Measurements from ENCODE around the gene GPC1.

DNA sequence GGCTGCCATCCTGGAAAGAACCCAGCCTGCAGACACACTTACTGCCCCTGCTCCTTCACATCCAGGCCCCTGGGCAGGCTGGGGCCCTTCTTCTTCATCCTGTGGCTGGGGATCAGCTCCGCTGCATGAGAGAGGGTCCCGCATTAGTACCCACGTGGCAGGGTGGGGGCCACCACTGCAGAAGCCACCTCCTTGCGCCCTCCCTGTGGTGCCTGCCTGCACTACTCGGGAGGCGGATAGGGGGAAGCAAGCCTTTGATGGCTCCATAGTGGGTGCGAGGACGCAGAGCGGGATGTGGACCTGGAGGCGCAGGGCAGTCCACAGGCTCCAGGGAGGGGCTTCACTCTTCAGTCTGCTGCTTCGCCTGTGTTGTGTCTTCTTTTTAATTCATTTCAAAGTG lies 46.7 kb downstream of the GPC1 start:
- TF ChIP-seq, protein P1, sequence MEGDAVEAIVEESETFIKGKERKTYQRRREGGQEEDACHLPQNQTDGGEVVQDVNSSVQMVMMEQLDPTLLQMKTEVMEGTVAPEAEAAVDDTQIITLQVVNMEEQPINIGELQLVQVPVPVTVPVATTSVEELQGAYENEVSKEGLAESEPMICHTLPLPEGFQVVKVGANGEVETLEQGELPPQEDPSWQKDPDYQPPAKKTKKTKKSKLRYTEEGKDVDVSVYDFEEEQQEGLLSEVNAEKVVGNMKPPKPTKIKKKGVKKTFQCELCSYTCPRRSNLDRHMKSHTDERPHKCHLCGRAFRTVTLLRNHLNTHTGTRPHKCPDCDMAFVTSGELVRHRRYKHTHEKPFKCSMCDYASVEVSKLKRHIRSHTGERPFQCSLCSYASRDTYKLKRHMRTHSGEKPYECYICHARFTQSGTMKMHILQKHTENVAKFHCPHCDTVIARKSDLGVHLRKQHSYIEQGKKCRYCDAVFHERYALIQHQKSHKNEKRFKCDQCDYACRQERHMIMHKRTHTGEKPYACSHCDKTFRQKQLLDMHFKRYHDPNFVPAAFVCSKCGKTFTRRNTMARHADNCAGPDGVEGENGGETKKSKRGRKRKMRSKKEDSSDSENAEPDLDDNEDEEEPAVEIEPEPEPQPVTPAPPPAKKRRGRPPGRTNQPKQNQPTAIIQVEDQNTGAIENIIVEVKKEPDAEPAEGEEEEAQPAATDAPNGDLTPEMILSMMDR (IDR thresholded peaks at IDR 0.05; ENCODE audit: poor library complexity) = no peak
- TF ChIP-seq EZH2 (IDR thresholded peaks at IDR 0.05; ENCODE audit: borderline replicate concordance) = no peak
